Measurements from ENCODE around the gene CEP295NL.
"Not testable (repeated sequence)": the region's sequence is repeated elsewhere in the genome, so short reads cannot be mapped to it uniquely, and the experiment has no call there.

Gene CEP295NL

GRCh38 chr17:78911543-78911942, 8.5 kb upstream of the CEP295NL start:
- peak overlapping the region in 4 of 21 experiments; percentile 4 to 41 (median 23) for H3K27ac ChIP-seq
- H3K4me3 ChIP-seq, result not testable (repeated sequence)

- Histone ChIP-seq H3K27ac (peak overlapping the region in 3 of 21 experiments; percentile 4 to 30 (median 16)), H3K4me3 (no peak overlapping the region)
Measured at GRCh38 chr17:78910497-78911284, 7.7 kb upstream of the CEP295NL start.

GRCh38 chr17:78908426-78908825, 5.4 kb upstream of the CEP295NL start:
- Histone ChIP-seq H3K27ac (no peak overlapping the region), H3K4me3 (no peak overlapping the region)

GRCh38 chr17:78905541-78905940, 2.5 kb upstream of the CEP295NL start:
- H3K4me3 ChIP-seq, result no peak overlapping the region
- H3K27ac ChIP-seq, result no peak overlapping the region

- no peak overlapping the region for H3K4me3 ChIP-seq
- H3K27ac ChIP-seq, result no peak overlapping the region
Measured at GRCh38 chr17:78905116-78905515, 2.1 kb upstream of the CEP295NL start.

GRCh38 chr17:78904371-78904770, 1.4 kb upstream of the CEP295NL start:
- H3K4me3 ChIP-seq, result no peak overlapping the region
- no peak overlapping the region for H3K27ac ChIP-seq

- not testable (repeated sequence) for H3K27ac ChIP-seq, H3K4me3 ChIP-seq
Measured at GRCh38 chr17:78902231-78902630, 770 bp downstream of the CEP295NL start.

GRCh38 chr17:78901806-78902205, 1.2 kb downstream of the CEP295NL start:
- Histone ChIP-seq H3K27ac (no peak overlapping the region), H3K4me3 (no peak overlapping the region)

- Histone ChIP-seq H3K4me3 (no peak overlapping the region), H3K27ac (no peak overlapping the region)
Measured at GRCh38 chr17:78900816-78901215, 2.2 kb downstream of the CEP295NL start.

- H3K4me3 ChIP-seq, result no peak overlapping the region
- no peak overlapping the region for H3K27ac ChIP-seq
Measured at GRCh38 chr17:78899361-78900260, 3.4 kb downstream of the CEP295NL start.

GRCh38 chr17:78898947-78899346, 4.1 kb downstream of the CEP295NL start:
- H3K4me3 ChIP-seq, result no peak overlapping the region
- no peak overlapping the region for H3K27ac ChIP-seq

GRCh38 chr17:78898075-78898836, 4.7 kb downstream of the CEP295NL start:
- Histone ChIP-seq H3K4me3 (no peak overlapping the region), H3K27ac (peak overlapping the region in 3 of 21 experiments; percentile 2 to 67 (median 18))

- Histone ChIP-seq H3K27ac (peak overlapping the region in 10 of 21 experiments; percentile 2 to 67 (median 20)), H3K4me3 (no peak overlapping the region)
Measured at GRCh38 chr17:78897664-78898047, 5.3 kb downstream of the CEP295NL start.

- Histone ChIP-seq H3K4me3 (no peak overlapping the region), H3K27ac (peak overlapping the region in 12 of 21 experiments; percentile 14 to 67 (median 25))
Measured at GRCh38 chr17:78896834-78897663, 6.0 kb downstream of the CEP295NL start.

GRCh38 chr17:78896091-78896833, 6.7 kb downstream of the CEP295NL start:
- Histone ChIP-seq H3K27ac (peak overlapping the region in 11 of 21 experiments; percentile 14 to 67 (median 37)), H3K4me3 (no peak overlapping the region)

GRCh38 chr17:78895322-78895721, 7.7 kb downstream of the CEP295NL start:
- peak overlapping the region in 11 of 21 experiments; percentile 14 to 67 (median 37) for H3K27ac ChIP-seq
- no peak overlapping the region for H3K4me3 ChIP-seq

- Histone ChIP-seq H3K4me3 (no peak overlapping the region), H3K27ac (no peak overlapping the region)
Measured at GRCh38 chr17:78893684-78894083, 9.3 kb downstream of the CEP295NL start.

- H3K27ac ChIP-seq, result peak overlapping the region in 3 of 21 experiments; percentile 67 to 77 (median 69)
- no peak overlapping the region for H3K4me3 ChIP-seq
Measured at GRCh38 chr17:78892936-78893379, 10.0 kb downstream of the CEP295NL start.
